ENCODE measurements around the gene NPY2R.

DNA sequence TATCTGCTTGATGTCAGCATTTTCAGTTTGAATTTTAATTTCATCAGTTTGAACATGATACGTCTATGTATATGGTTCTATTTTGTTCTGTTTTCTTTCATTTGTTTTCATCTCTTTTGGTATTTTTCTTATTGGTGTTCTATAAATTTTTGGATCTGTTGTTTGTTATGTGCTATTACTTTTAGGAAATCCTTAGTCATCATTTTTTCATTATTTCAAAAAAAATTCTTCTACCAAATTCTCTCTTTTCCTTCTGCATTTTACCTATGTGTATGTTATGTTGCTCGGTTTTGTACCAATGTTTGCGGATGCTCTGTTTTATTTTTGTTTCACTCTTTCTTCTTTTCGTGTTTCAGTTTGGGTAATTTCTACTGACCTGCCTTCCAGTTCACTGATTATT is 32.8 kb downstream of the NPY2R start:
- TF ChIP-seq, protein P1, sequence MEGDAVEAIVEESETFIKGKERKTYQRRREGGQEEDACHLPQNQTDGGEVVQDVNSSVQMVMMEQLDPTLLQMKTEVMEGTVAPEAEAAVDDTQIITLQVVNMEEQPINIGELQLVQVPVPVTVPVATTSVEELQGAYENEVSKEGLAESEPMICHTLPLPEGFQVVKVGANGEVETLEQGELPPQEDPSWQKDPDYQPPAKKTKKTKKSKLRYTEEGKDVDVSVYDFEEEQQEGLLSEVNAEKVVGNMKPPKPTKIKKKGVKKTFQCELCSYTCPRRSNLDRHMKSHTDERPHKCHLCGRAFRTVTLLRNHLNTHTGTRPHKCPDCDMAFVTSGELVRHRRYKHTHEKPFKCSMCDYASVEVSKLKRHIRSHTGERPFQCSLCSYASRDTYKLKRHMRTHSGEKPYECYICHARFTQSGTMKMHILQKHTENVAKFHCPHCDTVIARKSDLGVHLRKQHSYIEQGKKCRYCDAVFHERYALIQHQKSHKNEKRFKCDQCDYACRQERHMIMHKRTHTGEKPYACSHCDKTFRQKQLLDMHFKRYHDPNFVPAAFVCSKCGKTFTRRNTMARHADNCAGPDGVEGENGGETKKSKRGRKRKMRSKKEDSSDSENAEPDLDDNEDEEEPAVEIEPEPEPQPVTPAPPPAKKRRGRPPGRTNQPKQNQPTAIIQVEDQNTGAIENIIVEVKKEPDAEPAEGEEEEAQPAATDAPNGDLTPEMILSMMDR (IDR thresholded peaks at IDR 0.05) = no peak
- TF ChIP-seq POLR2A (IDR thresholded peaks at IDR 0.05) = no peak
